Activated naive CD8-positive, alpha-beta T cell (primary cell): Measurements from ENCODE around the gene MBP.
A peak's percentile ranks its signal among the peaks of the same experiment; 100 is the strongest.

ENCODE experiments used
- H3K27ac Mint-ChIP-seq: one replicate; pipeline ENCODE4 v1.8.0; 2021; ENCODE audit warnings: mixed read lengths
- H3K27me3 Mint-ChIP-seq: one replicate; pipeline ENCODE4 v1.8.0; 2021; ENCODE audit warnings: mixed read lengths
- H3K36me3 Mint-ChIP-seq: one replicate; pipeline ENCODE4 v1.8.0; 2021; ENCODE audit warnings: mixed read lengths
- H3K4me1 Mint-ChIP-seq: one replicate; pipeline ENCODE4 v1.8.0; 2021; ENCODE audit warnings: low read depth, mixed read lengths
- H3K4me3 Mint-ChIP-seq: one replicate; pipeline ENCODE4 v1.8.0; 2021; ENCODE audit warnings: mild to moderate bottlenecking, mixed read lengths
- H3K9me3 Mint-ChIP-seq: one replicate; pipeline ENCODE4 v1.8.0; 2021; ENCODE audit warnings: low read depth, mixed read lengths

MBP gene

GRCh38 chr18:77096936-77097886, 35.4 kb downstream of the MBP start:
- H3K4me1 Mint-ChIP-seq: peaks cover 83% of the 10 kb centered on the region
- no peaks in the 10 kb centered on the region for H3K9me3 Mint-ChIP-seq
- peaks cover 18% of the 10 kb centered on the region for H3K36me3 Mint-ChIP-seq
- H3K27me3 Mint-ChIP-seq: no peaks in the 10 kb centered on the region
- no peak overlapping the region for H3K4me3 Mint-ChIP-seq
- peak overlapping the region; percentile 41 for H3K27ac Mint-ChIP-seq

GRCh38 chr18:77095391-77096371, 36.9 kb downstream of the MBP start:
- Mint-ChIP-seq H3K36me3 (peaks cover 18% of the 10 kb centered on the region), H3K9me3 (no peaks in the 10 kb centered on the region), H3K27ac (peak overlapping the region; percentile 77), H3K4me1 (peaks cover 79% of the 10 kb centered on the region), H3K4me3 (no peak overlapping the region), H3K27me3 (no peaks in the 10 kb centered on the region)

GRCh38 chr18:77093586-77093985, 39.0 kb downstream of the MBP start:
- H3K27ac Mint-ChIP-seq: no peak overlapping the region
- peaks cover 14% of the 10 kb centered on the region for H3K36me3 Mint-ChIP-seq
- no peak overlapping the region for H3K4me3 Mint-ChIP-seq
- H3K9me3 Mint-ChIP-seq: no peaks in the 10 kb centered on the region
- peaks cover 71% of the 10 kb centered on the region for H3K4me1 Mint-ChIP-seq
- H3K27me3 Mint-ChIP-seq: no peaks in the 10 kb centered on the region

GRCh38 chr18:77093067-77093430, 39.5 kb downstream of the MBP start:
- H3K4me3 Mint-ChIP-seq: no peak overlapping the region
- peaks cover 66% of the 10 kb centered on the region for H3K4me1 Mint-ChIP-seq
- H3K27me3 Mint-ChIP-seq: no peaks in the 10 kb centered on the region
- peaks cover 14% of the 10 kb centered on the region for H3K36me3 Mint-ChIP-seq
- no peaks in the 10 kb centered on the region for H3K9me3 Mint-ChIP-seq
- H3K27ac Mint-ChIP-seq: no peak overlapping the region

- peaks cover 14% of the 10 kb centered on the region for H3K36me3 Mint-ChIP-seq
- peaks cover 60% of the 10 kb centered on the region for H3K4me1 Mint-ChIP-seq
- peak overlapping the region; percentile 42 for H3K27ac Mint-ChIP-seq
- no peaks in the 10 kb centered on the region for H3K9me3 Mint-ChIP-seq
- H3K4me3 Mint-ChIP-seq: peak overlapping the region; percentile 42
- H3K27me3 Mint-ChIP-seq: no peaks in the 10 kb centered on the region
These were observed 40.2 kb downstream of the MBP start for GRCh38 chr18:77092104-77093066.

GRCh38 chr18:77091366-77091765, 41.2 kb downstream of the MBP start:
- Mint-ChIP-seq H3K9me3 (peaks cover under 1% of the 10 kb centered on the region), H3K27me3 (no peaks in the 10 kb centered on the region), H3K4me3 (no peak overlapping the region), H3K27ac (no peak overlapping the region), H3K4me1 (peaks cover 59% of the 10 kb centered on the region), H3K36me3 (peaks cover 17% of the 10 kb centered on the region)

GRCh38 chr18:77090546-77091174, 41.9 kb downstream of the MBP start:
- Mint-ChIP-seq H3K4me3 (no peak overlapping the region), H3K27ac (peak overlapping the region; percentile 66), H3K9me3 (peaks cover 3% of the 10 kb centered on the region), H3K36me3 (peaks cover 22% of the 10 kb centered on the region), H3K4me1 (peaks cover 61% of the 10 kb centered on the region), H3K27me3 (no peaks in the 10 kb centered on the region)

- peaks cover 3% of the 10 kb centered on the region for H3K9me3 Mint-ChIP-seq
- H3K27me3 Mint-ChIP-seq: no peaks in the 10 kb centered on the region
- H3K27ac Mint-ChIP-seq: no peak overlapping the region
- peaks cover 59% of the 10 kb centered on the region for H3K4me1 Mint-ChIP-seq
- H3K4me3 Mint-ChIP-seq: no peak overlapping the region
- H3K36me3 Mint-ChIP-seq: peaks cover 16% of the 10 kb centered on the region
These were observed 42.8 kb downstream of the MBP start for GRCh38 chr18:77089723-77090285.

GRCh38 chr18:77088963-77089722, 43.4 kb downstream of the MBP start:
- Mint-ChIP-seq H3K36me3 (peaks cover 19% of the 10 kb centered on the region), H3K9me3 (peaks cover 3% of the 10 kb centered on the region), H3K4me3 (no peak overlapping the region), H3K27me3 (no peaks in the 10 kb centered on the region), H3K27ac (peak overlapping the region; percentile 41), H3K4me1 (peaks cover 61% of the 10 kb centered on the region)

GRCh38 chr18:77087393-77088141, 45.0 kb downstream of the MBP start:
- H3K27ac Mint-ChIP-seq: no peak overlapping the region

GRCh38 chr18:77086656-77087392, 45.8 kb downstream of the MBP start:
- peaks cover 3% of the 10 kb centered on the region for H3K9me3 Mint-ChIP-seq
- H3K36me3 Mint-ChIP-seq: peaks cover 17% of the 10 kb centered on the region
- H3K4me1 Mint-ChIP-seq: peaks cover 61% of the 10 kb centered on the region
- H3K4me3 Mint-ChIP-seq: no peak overlapping the region
- H3K27ac Mint-ChIP-seq: peak overlapping the region; percentile 73
- no peaks in the 10 kb centered on the region for H3K27me3 Mint-ChIP-seq

More at GRCh38 chr18:77087393-77088141, 45.0 kb downstream of the MBP start:
- Mint-ChIP-seq H3K4me3 (no peak overlapping the region), H3K27me3 (no peaks in the 10 kb centered on the region), H3K9me3 (peaks cover 3% of the 10 kb centered on the region), H3K36me3 (peaks cover 19% of the 10 kb centered on the region), H3K4me1 (peaks cover 63% of the 10 kb centered on the region)

GRCh38 chr18:77086034-77086433, 46.5 kb downstream of the MBP start:
- peaks cover 17% of the 10 kb centered on the region for H3K36me3 Mint-ChIP-seq
- H3K27me3 Mint-ChIP-seq: no peaks in the 10 kb centered on the region
- peaks cover 3% of the 10 kb centered on the region for H3K9me3 Mint-ChIP-seq
- no peak overlapping the region for H3K4me3 Mint-ChIP-seq
- peaks cover 63% of the 10 kb centered on the region for H3K4me1 Mint-ChIP-seq
- peak overlapping the region; percentile 73 for H3K27ac Mint-ChIP-seq
